SU-DHL-6 (cell line): ENCODE measurements around the gene SLC27A1.

Source experiments
- H2AFZ ChIP-seq: fragments of 200-600 bp; sonication (generic); 2 replicates; pipeline ENCODE4 v1.6.1; 2014; ENCODE audit warnings: low read depth, mild to moderate bottlenecking, moderate library complexity, mixed read lengths, antibody characterized with exemption, low read length; ENCODE audit not compliant: severe bottlenecking
- H3F3A ChIP-seq: fragments of 200-600 bp; shearing (Covaris generic); 2 replicates; pipeline ENCODE4 v1.6.0; 2016; ENCODE audit warnings: antibody characterized with exemption, mild to moderate bottlenecking; ENCODE audit not compliant: insufficient read depth
- H3K27ac ChIP-seq: fragments of 200-600 bp; sonication (generic); 2 replicates; pipeline ENCODE4 v1.5.1; 2016; ENCODE audit warnings: low read depth, mild to moderate bottlenecking, low read length, moderate library complexity, mixed read lengths
- H3K27me3 ChIP-seq: fragments of 200-600 bp; sonication (generic), shearing (Covaris generic); 2 replicates; pipeline ENCODE4 v1.6.0; 2014; ENCODE audit warnings: mild to moderate bottlenecking, low read length
- H3K36me3 ChIP-seq: fragments of 200-600 bp; sonication (generic); 2 replicates; pipeline ENCODE4 v1.6.1; 2014; ENCODE audit warnings: mild to moderate bottlenecking, low read length, mixed read lengths
- H3K4me2 ChIP-seq: fragments of 300-600, 200-600 bp; shearing (Covaris generic), sonication (generic); 2 replicates; pipeline ENCODE4 v1.6.0; 2014; ENCODE audit warnings: low read length, low read depth, mild to moderate bottlenecking; ENCODE audit not compliant: poor library complexity, severe bottlenecking
- H3K4me3 ChIP-seq: fragments of 200-600 bp; sonication (generic); 2 replicates; pipeline ENCODE4 v1.5.1; 2014; ENCODE audit warnings: antibody characterized with exemption, low read length, mild to moderate bottlenecking, mixed read lengths; ENCODE audit not compliant: insufficient read depth, poor library complexity, severe bottlenecking
- H3K79me2 ChIP-seq: fragments of 200-600 bp; sonication (generic); 2 replicates; pipeline ENCODE4 v1.6.1; 2014; ENCODE audit warnings: mild to moderate bottlenecking, low read length, moderate library complexity; ENCODE audit not compliant: insufficient read depth
- H3K9ac ChIP-seq: fragments of 200-600 bp; sonication (generic); 2 replicates; pipeline ENCODE4 v1.7.0; 2014; ENCODE audit warnings: mild to moderate bottlenecking, low read length
- H3K9me2 ChIP-seq: fragments of 200-600 bp; sonication (generic); replicated peaks from 2 replicates; pipeline ENCODE4 v1.6.1; 2014; ENCODE audit warnings: low read length; ENCODE audit not compliant: insufficient read depth
- H3K9me3 ChIP-seq: fragments of 200-600 bp; sonication (generic); 2 replicates; pipeline ENCODE4 v1.6.1; 2014; ENCODE audit warnings: low read length, mixed read lengths; ENCODE audit not compliant: insufficient read depth
- H4K20me1 ChIP-seq: fragments of 200-600 bp; sonication (generic); 2 replicates; pipeline ENCODE4 v1.6.1; 2014; ENCODE audit warnings: low read depth, mild to moderate bottlenecking, antibody characterized with exemption, low read length, moderate library complexity, mixed read lengths
- EZH2phosphoT487 ChIP-seq: fragments of 200-600 bp; sonication (generic), shearing (Covaris generic); conservative IDR thresholded peaks from 2 replicates; pipeline ENCODE4 v1.6.1; 2018; ENCODE audit warnings: mild to moderate bottlenecking, antibody characterized with exemption, low read length, moderate library complexity, mixed read lengths
- TF ChIP-seq, protein P1 (sequence below): fragments of 200-600 bp; sonication (generic); IDR thresholded peaks from one replicate; pipeline ENCODE4 v1.5.1; 2017; ENCODE audit warnings: antibody characterized with exemption, mild to moderate bottlenecking, low read length, moderate library complexity; ENCODE audit not compliant: insufficient read depth, poor library complexity, severe bottlenecking

The SLC27A1 gene

DNA sequence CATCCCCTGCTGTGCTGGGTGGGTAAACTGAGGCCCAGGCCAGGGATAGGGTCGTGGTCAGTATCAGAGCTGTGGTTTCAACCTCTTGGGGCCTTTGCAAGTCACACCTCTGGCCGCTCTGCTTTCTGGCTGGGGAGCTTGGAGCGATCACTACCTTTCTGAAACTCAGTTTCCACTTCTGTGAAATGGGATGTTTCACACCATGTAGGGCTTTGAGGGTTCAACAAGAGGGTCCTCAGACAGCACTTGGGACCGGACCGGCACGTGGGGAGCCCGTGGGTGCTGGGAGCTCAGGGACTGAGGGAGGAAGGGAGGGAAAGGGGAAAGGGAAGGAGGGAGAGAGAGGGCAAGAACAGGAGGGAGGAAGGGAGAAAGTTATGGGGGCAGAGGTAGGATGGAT, 62.2 kb downstream of the SLC27A1 start:
- H3K9me2 ChIP-seq, result no peaks in the 10 kb centered on the region
- no peaks in the 10 kb centered on the region for H3K27me3 ChIP-seq
- no peaks in the 10 kb centered on the region for H3K9me3 ChIP-seq
- H3K79me2 ChIP-seq, result peaks cover 32% of the 10 kb centered on the region
- H3F3A ChIP-seq, result peaks cover 31% of the 10 kb centered on the region
- peaks cover 6% of the 10 kb centered on the region; the same call in 1 of the 2 replicates for H3K36me3 ChIP-seq
- TF ChIP-seq EZH2phosphoT487, result no peak
- TF ChIP-seq, protein P1, sequence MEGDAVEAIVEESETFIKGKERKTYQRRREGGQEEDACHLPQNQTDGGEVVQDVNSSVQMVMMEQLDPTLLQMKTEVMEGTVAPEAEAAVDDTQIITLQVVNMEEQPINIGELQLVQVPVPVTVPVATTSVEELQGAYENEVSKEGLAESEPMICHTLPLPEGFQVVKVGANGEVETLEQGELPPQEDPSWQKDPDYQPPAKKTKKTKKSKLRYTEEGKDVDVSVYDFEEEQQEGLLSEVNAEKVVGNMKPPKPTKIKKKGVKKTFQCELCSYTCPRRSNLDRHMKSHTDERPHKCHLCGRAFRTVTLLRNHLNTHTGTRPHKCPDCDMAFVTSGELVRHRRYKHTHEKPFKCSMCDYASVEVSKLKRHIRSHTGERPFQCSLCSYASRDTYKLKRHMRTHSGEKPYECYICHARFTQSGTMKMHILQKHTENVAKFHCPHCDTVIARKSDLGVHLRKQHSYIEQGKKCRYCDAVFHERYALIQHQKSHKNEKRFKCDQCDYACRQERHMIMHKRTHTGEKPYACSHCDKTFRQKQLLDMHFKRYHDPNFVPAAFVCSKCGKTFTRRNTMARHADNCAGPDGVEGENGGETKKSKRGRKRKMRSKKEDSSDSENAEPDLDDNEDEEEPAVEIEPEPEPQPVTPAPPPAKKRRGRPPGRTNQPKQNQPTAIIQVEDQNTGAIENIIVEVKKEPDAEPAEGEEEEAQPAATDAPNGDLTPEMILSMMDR, result no peak
- no peak overlapping the region for H3K9ac ChIP-seq
- no peak overlapping the region for H2AFZ ChIP-seq
- no peaks in the 10 kb centered on the region for H4K20me1 ChIP-seq
- H3K4me3 ChIP-seq, result no peak overlapping the region
- H3K4me2 ChIP-seq, result no peak overlapping the region
- H3K27ac ChIP-seq, result no peak overlapping the region

DNA sequence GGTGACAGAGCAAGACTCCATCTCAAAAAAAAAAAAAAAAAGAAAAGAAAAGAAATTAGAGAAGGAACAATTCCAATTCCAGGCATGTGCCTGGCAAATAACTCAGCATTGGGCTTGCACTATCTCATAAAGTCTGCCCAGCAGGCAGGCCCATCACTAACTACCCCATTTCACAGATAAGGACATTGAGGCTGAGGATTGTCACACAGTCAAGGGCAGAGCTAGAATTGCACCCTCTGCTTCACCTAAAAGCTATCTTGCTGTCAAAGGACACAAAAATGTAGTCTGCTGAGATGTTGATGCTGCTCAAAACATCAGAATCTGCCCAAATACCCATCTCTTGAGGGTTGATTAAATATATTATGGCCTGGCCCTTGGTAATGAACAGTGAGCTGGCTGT, 64.4 kb downstream of the SLC27A1 start:
- Histone ChIP-seq H4K20me1 (no peaks in the 10 kb centered on the region), H3K9me2 (no peaks in the 10 kb centered on the region), H3K9me3 (no peaks in the 10 kb centered on the region), H3K4me2 (no peak overlapping the region), H3F3A (peaks cover 14% of the 10 kb centered on the region), H3K9ac (no peak overlapping the region), H3K36me3 (peaks cover 6% of the 10 kb centered on the region; the same call in 1 of the 2 replicates), H3K4me3 (no peak overlapping the region), H3K27ac (no peak overlapping the region), H3K27me3 (no peaks in the 10 kb centered on the region), H2AFZ (no peak overlapping the region), H3K79me2 (peaks cover 10% of the 10 kb centered on the region; the same call in 1 of the 2 replicates)
- TF ChIP-seq, protein P1, result no peak

DNA sequence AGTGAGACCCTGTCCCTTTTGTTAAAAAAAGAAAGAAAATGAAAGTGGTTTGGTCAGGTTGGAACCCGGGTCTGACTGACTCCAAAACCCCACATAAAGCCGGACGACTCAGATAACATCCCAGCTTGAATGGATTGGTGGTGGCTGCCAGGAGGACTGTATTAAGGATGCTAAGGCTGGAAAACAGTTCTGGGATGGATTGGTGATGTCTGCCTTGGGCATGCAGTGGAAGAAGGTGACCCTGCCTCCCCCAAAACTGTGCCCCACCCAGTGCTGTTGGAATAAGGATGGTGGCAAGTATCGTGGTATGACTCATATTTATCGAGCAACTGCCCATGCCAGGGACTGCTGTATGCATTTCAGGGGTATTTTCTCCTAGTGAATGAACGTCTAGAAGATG, 66.6 kb downstream of the SLC27A1 start:
- Histone ChIP-seq H2AFZ (no peak overlapping the region), H3K4me2 (no peak overlapping the region), H3K9me2 (no peaks in the 10 kb centered on the region), H4K20me1 (no peaks in the 10 kb centered on the region), H3K9ac (no peak overlapping the region), H3K27me3 (no peaks in the 10 kb centered on the region), H3K4me3 (no peak overlapping the region), H3F3A (peaks cover 8% of the 10 kb centered on the region; the same call in 1 of the 2 replicates), H3K9me3 (no peaks in the 10 kb centered on the region), H3K36me3 (peaks cover 6% of the 10 kb centered on the region; the same call in 1 of the 2 replicates), H3K79me2 (no peaks in the 10 kb centered on the region), H3K27ac (no peak overlapping the region)
- TF ChIP-seq, protein P1, result no peak
